A549 treated with AZD2906 at 1 μM for 4 hours (cell line): ENCODE results near the gene SH3TC1. TPM values are rescaled to one million over a fixed set of nuclear protein-coding genes. Genes with fewer than 3 reads are reported as not detected.

ENCODE experiments used
- total RNA-seq: library from RNA; stranded (reverse); fragments of 200-300 nt; extraction: Qiagen RNA extraction; gene quantifications from 5 replicates; pipeline ENCODE4 v1.2.3, GENCODE V29; 2022

Gene SH3TC1
- total RNA-seq: 24.2 to 27.1 TPM (median 26.7 TPM) in 5 replicates

GRCh38 chr4:8198906-8199593 lies at the start of gene SH3TC1:
Gene SH3TC1, plus strand, starts transcription at chr4:8199290. Its CDS starts 5,905 bp downstream, at chr4:8205195.

GRCh38 chr4:8158710-8159536 lies 40.2 kb upstream of the SH3TC1 start, which contains the start of gene ABLIM2:
Gene ABLIM2, minus strand, starts transcription at chr4:8158813. Its CDS starts 124 bp downstream, at chr4:8158689.

GRCh38 chr4:8269535-8270417 lies 70.7 kb downstream of the SH3TC1 start, which contains the start of gene HTRA3:
Gene HTRA3, plus strand, starts transcription at chr4:8269754. Its CDS starts 215 bp downstream, at chr4:8269969.

Other genes with a start within 250 kb of the SH3TC1 start
- 4.9 to 10.3 TPM (median 7.8 TPM) in 5 replicates for gene ABLIM2, start 40.5 kb upstream of the SH3TC1 start, total RNA-seq
- 14.8 to 20.8 TPM (median 20.2 TPM) in 5 replicates for gene HTRA3, start 70.5 kb downstream of the SH3TC1 start, total RNA-seq
- gene ACOX3, start 241.4 kb downstream of the SH3TC1 start, total RNA-seq: 9.6 to 11.5 TPM (median 10.0 TPM) in 5 replicates
- gene TRMT44, start 241.5 kb downstream of the SH3TC1 start, total RNA-seq: 5.1 to 7.1 TPM (median 6.6 TPM) in 5 replicates